ENCODE measurements around the gene RPS2.
A peak's percentile ranks its signal among the peaks of the same experiment; 100 is the strongest.

RPS2 gene

GRCh38 chr16:1980770-1981087, 16.1 kb upstream of the RPS2 start:
- no peak for DNase-seq

- DNase-seq, result no peak
These were observed 15.6 kb upstream of the RPS2 start for GRCh38 chr16:1980030-1980769.

GRCh38 chr16:1979271-1980029, 14.8 kb upstream of the RPS2 start:
- DNase-seq, result peak; percentile 80

- no peak for DNase-seq
These were observed 14.0 kb upstream of the RPS2 start for GRCh38 chr16:1978476-1979120.

- DNase-seq, result no peak
These were observed 13.2 kb upstream of the RPS2 start for GRCh38 chr16:1977875-1978268.

- DNase-seq, result no peak
These were observed 12.6 kb upstream of the RPS2 start for GRCh38 chr16:1976951-1977874.

- DNase-seq, result no peak
These were observed 11.5 kb upstream of the RPS2 start for GRCh38 chr16:1976216-1976520.

GRCh38 chr16:1975432-1976215, 11.0 kb upstream of the RPS2 start:
- no peak for DNase-seq

- DNase-seq, result no peak
These were observed 9.8 kb upstream of the RPS2 start for GRCh38 chr16:1974157-1975070.

- DNase-seq, result no peak
These were observed 9.0 kb upstream of the RPS2 start for GRCh38 chr16:1973461-1974156.

GRCh38 chr16:1972490-1972877, 7.9 kb upstream of the RPS2 start:
- DNase-seq, result peak; percentile 75

- peak; percentile 99 for DNase-seq
These were observed 7.3 kb upstream of the RPS2 start, which contains the start of gene TBL3 for GRCh38 chr16:1971796-1972489. TSS of gene TBL3 (plus strand) at chr16:1972053. CDS start at chr16:1972165, 112 bp downstream.

- no peak for DNase-seq
These were observed 3.7 kb upstream of the RPS2 start for GRCh38 chr16:1968146-1968953.

GRCh38 chr16:1966460-1966859, 1.8 kb upstream of the RPS2 start, which contains the start of gene RNF151:
TSS of gene RNF151 (plus strand) at chr16:1966856. CDS start at chr16:1966882, 26 bp downstream.
- DNase-seq, result no peak

- no peak for DNase-seq
These were observed 873 bp upstream of the RPS2 start for GRCh38 chr16:1965396-1966001.

- DNase-seq, result peak; percentile 80
These were observed 670 bp downstream of the RPS2 start for GRCh38 chr16:1963806-1964505.

Data from activated effector memory CD4-positive, alpha-beta T cell treated with anti-CD3 and anti-CD28 coated beads, Interleukin-2, amount 50 U/mL, for 16 hours (primary cell).